Activated CD8-positive, alpha-beta T cell treated with anti-CD3 and anti-CD28 coated beads, Interleukin-2, amount 10 ng/mL, durations not matched to agents 7 days and 5 days (primary cell): ENCODE results near the gene STX1A. TPM values are rescaled to one million over a fixed set of nuclear protein-coding genes. Genes with fewer than 3 reads are reported as not detected.

ENCODE experiments used
- ATAC-seq: fragments of 150-1000 bp; cut with Tn5 transposase; one replicate; pipeline ENCODE4 v1.10.0; 2021; ENCODE audit warnings: moderate library complexity
- CTCF ChIA-PET: fragments of 350-600 bp; sonication (Branson Sonifier 250); formaldehyde crosslinking; loops from one replicate; lab custom pipeline; 2021; ENCODE audit warnings: antibody characterized with exemption; lab: Charles Lee
- POLR2A ChIA-PET: fragments of 350-600 bp; sonication (Branson Sonifier 250); formaldehyde crosslinking; loops from one replicate; lab custom pipeline; 2021; ENCODE audit warnings: antibody characterized with exemption; lab: Charles Lee
- DNase-seq: peaks from one replicate; pipeline ENCODE4 v3.0.0-alpha.2; 2020
- H3K27ac Mint-ChIP-seq: one replicate; pipeline ENCODE4 v1.8.0; 2021; ENCODE audit warnings: mild to moderate bottlenecking, mixed read lengths
- H3K27me3 Mint-ChIP-seq: one replicate; pipeline ENCODE4 v1.8.0; 2021; ENCODE audit warnings: low read depth, mixed read lengths
- H3K36me3 Mint-ChIP-seq: one replicate; pipeline ENCODE4 v1.8.0; 2021; ENCODE audit warnings: low read depth, mixed read lengths
- H3K4me1 Mint-ChIP-seq: one replicate; pipeline ENCODE4 v1.8.0; 2021; ENCODE audit warnings: low read depth, mixed read lengths
- H3K4me3 Mint-ChIP-seq: one replicate; pipeline ENCODE4 v1.8.0; 2021; ENCODE audit warnings: mild to moderate bottlenecking, mixed read lengths
- H3K9me3 Mint-ChIP-seq: one replicate; pipeline ENCODE4 v1.8.0; 2022; ENCODE audit warnings: mixed read lengths; ENCODE audit not compliant: insufficient read depth
- total RNA-seq, 2 experiments: library from RNA; stranded (reverse); gene quantifications; one replicate each; pipeline ENCODE4 v1.2.3, GENCODE V29; 2021

STX1A gene
- total RNA-seq, 2 experiments from 2014 or later = 10.6 to 12.3 TPM

GRCh38 chr7:73706126-73707044, 13.1 kb downstream of the STX1A start:
- POLR2A ChIA-PET = no interaction called here
- CTCF ChIA-PET = interaction anchor here (1.1 to 1.3 kb wide), 2 partner anchors 97 to 99 kb away, joined by 3 read pairs; no protein-coding TSS in a partner anchor
- ATAC-seq (no peak), DNase-seq (no peak)
- Mint-ChIP-seq H3K9me3 (no peaks in the 10 kb centered on the region), H3K4me3 (no peak overlapping the region), H3K27me3 (no peaks in the 10 kb centered on the region), H3K36me3 (peaks cover 10% of the 10 kb centered on the region), H3K4me1 (peaks cover 2% of the 10 kb centered on the region), H3K27ac (no peak overlapping the region)

GRCh38 chr7:73705551-73705920, 13.9 kb downstream of the STX1A start:
- H3K4me3 Mint-ChIP-seq = no peak overlapping the region
- ChIA-PET POLR2A (no interaction called here), CTCF (interaction anchor here (1.1 to 1.3 kb wide), 2 partner anchors 96 to 99 kb away, joined by 3 read pairs; no protein-coding TSS in a partner anchor)
- ATAC-seq (no peak), DNase-seq (no peak)
- H3K27ac Mint-ChIP-seq = no peak overlapping the region
- H3K27me3 Mint-ChIP-seq = no peaks in the 10 kb centered on the region
- peaks cover 2% of the 10 kb centered on the region for H3K4me1 Mint-ChIP-seq
- peaks cover 10% of the 10 kb centered on the region for H3K36me3 Mint-ChIP-seq
- H3K9me3 Mint-ChIP-seq = no peaks in the 10 kb centered on the region

- peaks cover 10% of the 10 kb centered on the region for H3K36me3 Mint-ChIP-seq
- DNase-seq (no peak), ATAC-seq (no peak)
- H3K4me1 Mint-ChIP-seq = peaks cover 2% of the 10 kb centered on the region
- no peak overlapping the region for H3K4me3 Mint-ChIP-seq
- ChIA-PET CTCF (interaction anchor here (1.1 kb wide), 1 partner anchor 30 kb away, joined by 3 read pairs; no protein-coding TSS in a partner anchor), POLR2A (no interaction called here)
- H3K27ac Mint-ChIP-seq = no peak overlapping the region
- H3K9me3 Mint-ChIP-seq = no peaks in the 10 kb centered on the region
- H3K27me3 Mint-ChIP-seq = no peaks in the 10 kb centered on the region
These were observed 14.6 kb downstream of the STX1A start for GRCh38 chr7:73704640-73705550.

GRCh38 chr7:73703757-73704639, 15.5 kb downstream of the STX1A start:
- Mint-ChIP-seq H3K27ac (no peak overlapping the region), H3K9me3 (no peaks in the 10 kb centered on the region), H3K4me3 (no peak overlapping the region), H3K27me3 (no peaks in the 10 kb centered on the region), H3K4me1 (peaks cover 2% of the 10 kb centered on the region), H3K36me3 (peaks cover 13% of the 10 kb centered on the region)
- ChIA-PET CTCF (interaction anchor here (1.1 to 1.4 kb wide), 2 partner anchors 18 to 31 kb away, joined by 3 read pairs; no protein-coding TSS in a partner anchor), POLR2A (no interaction called here)
- ATAC-seq (peak; percentile 62), DNase-seq (peak; percentile 43)

GRCh38 chr7:73703225-73703624, 16.2 kb downstream of the STX1A start:
- H3K36me3 Mint-ChIP-seq = peaks cover 20% of the 10 kb centered on the region
- DNase-seq = no peak

GRCh38 chr7:73702665-73703064, 16.8 kb downstream of the STX1A start:
- ATAC-seq = no peak
- CTCF ChIA-PET = interaction anchor here (0.8 to 2.9 kb wide), 8 partner anchors 11 to 96 kb away, joined by 3 to 8 read pairs (median 3); partner anchors contain the start of gene STX1A
- POLR2A ChIA-PET = interaction anchor here (0.6 kb wide), 1 partner anchor 82 kb away, joined by 4 read pairs; no protein-coding TSS in a partner anchor
- Mint-ChIP-seq H3K4me1 (peaks cover 2% of the 10 kb centered on the region), H3K27me3 (no peaks in the 10 kb centered on the region), H3K27ac (no peak overlapping the region), H3K9me3 (no peaks in the 10 kb centered on the region), H3K36me3 (peaks cover 21% of the 10 kb centered on the region), H3K4me3 (no peak overlapping the region)
- no peak for DNase-seq

More at GRCh38 chr7:73703225-73703624, 16.2 kb downstream of the STX1A start:
- Mint-ChIP-seq H3K4me1 (peaks cover 2% of the 10 kb centered on the region), H3K27me3 (no peaks in the 10 kb centered on the region), H3K4me3 (no peak overlapping the region), H3K27ac (no peak overlapping the region), H3K9me3 (no peaks in the 10 kb centered on the region)
- ATAC-seq = no peak
- ChIA-PET CTCF (interaction anchor here (1.4 to 2.9 kb wide), 2 partner anchors 10 to 17 kb away, joined by 3 to 8 read pairs; no protein-coding TSS in a partner anchor), POLR2A (interaction anchor here (0.5 kb wide), 1 partner anchor 11 kb away, joined by 3 read pairs; no protein-coding TSS in a partner anchor)

GRCh38 chr7:73702226-73702625, 17.2 kb downstream of the STX1A start:
- ATAC-seq = no peak
- Mint-ChIP-seq H3K9me3 (no peaks in the 10 kb centered on the region), H3K4me1 (no peaks in the 10 kb centered on the region), H3K27ac (no peak overlapping the region), H3K36me3 (peaks cover 24% of the 10 kb centered on the region), H3K4me3 (no peak overlapping the region), H3K27me3 (no peaks in the 10 kb centered on the region)
- ChIA-PET POLR2A (interaction anchor here (0.6 kb wide), 1 partner anchor 81 kb away, joined by 4 read pairs; no protein-coding TSS in a partner anchor), CTCF (interaction anchor here (0.8 to 2.9 kb wide), 7 partner anchors 11 to 96 kb away, joined by 3 to 8 read pairs (median 3); partner anchors contain the start of gene STX1A)
- no peak for DNase-seq

- DNase-seq = peak; percentile 41
- POLR2A ChIA-PET = no interaction called here
- H3K36me3 Mint-ChIP-seq = peaks cover 29% of the 10 kb centered on the region
- H3K9me3 Mint-ChIP-seq = no peaks in the 10 kb centered on the region
- no peaks in the 10 kb centered on the region for H3K4me1 Mint-ChIP-seq
- ATAC-seq = peak; percentile 37
- no peaks in the 10 kb centered on the region for H3K27me3 Mint-ChIP-seq
- CTCF ChIA-PET = interaction anchor here (0.7 to 2.9 kb wide), 7 partner anchors 10 to 94 kb away, joined by 3 to 8 read pairs (median 3); partner anchors contain the start of gene STX1A
- H3K4me3 Mint-ChIP-seq = no peak overlapping the region
- H3K27ac Mint-ChIP-seq = no peak overlapping the region
These were observed 18.0 kb downstream of the STX1A start for GRCh38 chr7:73701357-73701995.

- no peak overlapping the region for H3K27ac Mint-ChIP-seq
- ATAC-seq (no peak), DNase-seq (no peak)
These were observed 18.8 kb downstream of the STX1A start for GRCh38 chr7:73700581-73701134.

GRCh38 chr7:73700069-73700423, 19.4 kb downstream of the STX1A start:
- H3K27me3 Mint-ChIP-seq = no peaks in the 10 kb centered on the region
- DNase-seq = no peak
- H3K4me3 Mint-ChIP-seq = no peak overlapping the region
- no peaks in the 10 kb centered on the region for H3K9me3 Mint-ChIP-seq
- CTCF ChIA-PET = interaction anchor here (0.9 kb wide), 1 partner anchor 9 kb away, joined by 4 read pairs; no protein-coding TSS in a partner anchor
- no peak for ATAC-seq
- H3K27ac Mint-ChIP-seq = no peak overlapping the region
- peaks cover 34% of the 10 kb centered on the region for H3K36me3 Mint-ChIP-seq
- H3K4me1 Mint-ChIP-seq = no peaks in the 10 kb centered on the region
- POLR2A ChIA-PET = no interaction called here

More at GRCh38 chr7:73700581-73701134, 18.8 kb downstream of the STX1A start:
- Mint-ChIP-seq H3K4me1 (no peaks in the 10 kb centered on the region), H3K4me3 (no peak overlapping the region), H3K27me3 (no peaks in the 10 kb centered on the region), H3K36me3 (peaks cover 32% of the 10 kb centered on the region), H3K9me3 (no peaks in the 10 kb centered on the region)
- ChIA-PET CTCF (interaction anchor here (0.7 to 2.9 kb wide), 5 partner anchors 10 to 94 kb away, joined by 3 to 8 read pairs (median 4); no protein-coding TSS in a partner anchor), POLR2A (no interaction called here)
